PC-9 (cell line): Measurements from ENCODE around the gene FNDC7. TPM values are rescaled to one million over a fixed set of nuclear protein-coding genes. Genes with fewer than 3 reads are reported as not detected.

Source experiments
- BruUV-seq: library from RNA; stranded (reverse); fragments of 400-500 nt; replicated peaks from 2 replicates; lab custom pipeline; 2021; lab: Mats Ljungman, UMichigan
- CTCF ChIA-PET: fragments of 300-600 bp; sonication (Branson Sonifier 250); formaldehyde crosslinking; loops from one replicate; lab custom pipeline; 2022; ENCODE audit warnings: antibody characterized with exemption; lab: Charles Lee
- POLR2A ChIA-PET: fragments of 300-600 bp; sonication (Branson Sonifier 250); formaldehyde crosslinking; loops from one replicate; lab custom pipeline; 2022; ENCODE audit warnings: antibody characterized with exemption; ENCODE audit not compliant: unreplicated experiment; lab: Charles Lee
- DNase-seq, 2 experiments: peaks; one replicate each; pipeline versions ENCODE4 v3.0.0 to v3.0.0-alpha.2; 2015 to 2022; ENCODE audit warnings: mixed read lengths in 1 of 2
- H2AFZ ChIP-seq: fragments of 200-600 bp; sonication (generic); 2 replicates; pipeline ENCODE4 v1.8.1; 2017; ENCODE audit warnings: antibody characterized with exemption
- H3F3A ChIP-seq: fragments of 200-600 bp; sonication (generic); 2 replicates; pipeline ENCODE4 v1.8.1; 2017; ENCODE audit warnings: antibody characterized with exemption, mild to moderate bottlenecking, low read depth; ENCODE audit not compliant: insufficient read depth
- H3K27ac ChIP-seq: fragments of 200-600 bp; sonication (generic); 2 replicates; pipeline ENCODE4 v1.6.1; 2016; ENCODE audit warnings: mixed run types
- H3K27me3 ChIP-seq: fragments of 200-600 bp; sonication (generic); 2 replicates; pipeline ENCODE4 v1.6.1; 2016; ENCODE audit warnings: low read depth, mixed run types; ENCODE audit not compliant: insufficient read depth
- H3K36me3 ChIP-seq: fragments of 200-600 bp; sonication (generic); 2 replicates; pipeline ENCODE4 v1.6.1; 2016; ENCODE audit warnings: low read depth, mixed run types
- H3K4me1 ChIP-seq: fragments of 200-600 bp; sonication (generic); replicated peaks from 2 replicates; pipeline ENCODE4 v1.6.1; 2016; ENCODE audit warnings: mixed run types; ENCODE audit not compliant: insufficient read depth
- H3K4me2 ChIP-seq: fragments of 200-600 bp; sonication (generic); 2 replicates; pipeline ENCODE4 v1.6.1; 2017; ENCODE audit warnings: mixed run types
- H3K4me3 ChIP-seq: fragments of 200-600 bp; sonication (generic); 2 replicates; pipeline ENCODE4 v1.6.1; 2016; ENCODE audit warnings: mixed run types
- H3K79me2 ChIP-seq: fragments of 200-600 bp; sonication (generic); 2 replicates; pipeline ENCODE4 v1.6.1; 2017; ENCODE audit warnings: low read depth, mixed run types
- H3K9me2 ChIP-seq: fragments of 200-600 bp; sonication (generic); 2 replicates; pipeline ENCODE4 v1.8.1; 2017; ENCODE audit warnings: mild to moderate bottlenecking; ENCODE audit not compliant: insufficient read depth
- H3K9me3 ChIP-seq: fragments of 200-600 bp; sonication (generic); 2 replicates; pipeline ENCODE4 v1.8.1; 2016; ENCODE audit warnings: low read depth; ENCODE audit not compliant: insufficient read depth
- H4K20me1 ChIP-seq: fragments of 200-600 bp; sonication (generic); 2 replicates; pipeline ENCODE4 v1.8.1; 2017; ENCODE audit not compliant: insufficient read depth
- EZH2 ChIP-seq: fragments of 200-600 bp; sonication (generic); IDR thresholded peaks from 2 replicates; pipeline ENCODE4 v1.8.0; 2017; ENCODE audit warnings: antibody characterized with exemption, low read depth
- intact Hi-C: fragments of 100-400 bp; cut with micrococcal nuclease; formaldehyde crosslinking; loops from one replicate; pipeline ENCODE4 v1.10.0; 2022; ENCODE audit not compliant: unreplicated experiment
- total RNA-seq: library from RNA; stranded (reverse); gene quantifications from 2 replicates; pipeline ENCODE4 v1.2.3, GENCODE V29; 2021
- TF ChIP-seq, protein P1 (sequence below): fragments of 200-600 bp; sonication (generic); conservative IDR thresholded peaks from 2 replicates; pipeline ENCODE4 v1.6.1; 2017; ENCODE audit warnings: mixed run types, antibody characterized with exemption, mild to moderate bottlenecking, moderate library complexity

FNDC7 gene
- total RNA-seq, 1 experiment from 2014 or later: 0.20 TPM

DNA sequence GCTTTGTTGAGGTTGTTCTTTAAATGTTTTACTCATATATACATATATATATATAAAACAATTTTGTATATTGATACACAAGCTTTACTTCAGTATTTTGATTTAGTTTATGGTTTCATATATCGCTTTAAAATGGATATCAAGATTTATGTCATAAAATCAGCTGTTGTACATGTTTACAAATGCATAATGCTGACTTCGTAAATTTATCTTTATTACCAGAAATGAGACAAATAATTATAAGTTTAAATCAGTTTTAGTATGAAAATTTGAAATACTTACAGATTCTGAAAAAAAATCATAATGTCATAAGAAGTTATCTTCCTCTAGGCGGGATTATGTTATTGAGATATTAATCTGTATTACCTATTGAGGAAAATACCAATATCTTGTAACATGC is 40.7 kb downstream of the FNDC7 start:
- no peak overlapping the region for H3K4me2 ChIP-seq
- peaks cover 3% of the 10 kb centered on the region; the same call in 1 of the 2 replicates for H3K4me1 ChIP-seq
- no peaks in the 10 kb centered on the region for H3K9me3 ChIP-seq
- no peaks in the 10 kb centered on the region; the same call in 1 of the 2 replicates for H3F3A ChIP-seq
- no peak overlapping the region for H3K4me3 ChIP-seq
- H4K20me1 ChIP-seq: peaks cover 3% of the 10 kb centered on the region
- H3K9me2 ChIP-seq: no peaks in the 10 kb centered on the region
- intact Hi-C loops: no loop called here
- H2AFZ ChIP-seq: no peak overlapping the region
- no peaks in the 10 kb centered on the region for H3K27me3 ChIP-seq
- peaks cover 30% of the 10 kb centered on the region for H3K36me3 ChIP-seq
- no peak overlapping the region for H3K27ac ChIP-seq
- CTCF ChIA-PET: interaction anchor here (0.5 kb wide), 1 partner anchor 115 kb away, joined by 9 read pairs; no protein-coding TSS in a partner anchor
- BruUV-seq: no TSS peak
- TF ChIP-seq, protein P1, sequence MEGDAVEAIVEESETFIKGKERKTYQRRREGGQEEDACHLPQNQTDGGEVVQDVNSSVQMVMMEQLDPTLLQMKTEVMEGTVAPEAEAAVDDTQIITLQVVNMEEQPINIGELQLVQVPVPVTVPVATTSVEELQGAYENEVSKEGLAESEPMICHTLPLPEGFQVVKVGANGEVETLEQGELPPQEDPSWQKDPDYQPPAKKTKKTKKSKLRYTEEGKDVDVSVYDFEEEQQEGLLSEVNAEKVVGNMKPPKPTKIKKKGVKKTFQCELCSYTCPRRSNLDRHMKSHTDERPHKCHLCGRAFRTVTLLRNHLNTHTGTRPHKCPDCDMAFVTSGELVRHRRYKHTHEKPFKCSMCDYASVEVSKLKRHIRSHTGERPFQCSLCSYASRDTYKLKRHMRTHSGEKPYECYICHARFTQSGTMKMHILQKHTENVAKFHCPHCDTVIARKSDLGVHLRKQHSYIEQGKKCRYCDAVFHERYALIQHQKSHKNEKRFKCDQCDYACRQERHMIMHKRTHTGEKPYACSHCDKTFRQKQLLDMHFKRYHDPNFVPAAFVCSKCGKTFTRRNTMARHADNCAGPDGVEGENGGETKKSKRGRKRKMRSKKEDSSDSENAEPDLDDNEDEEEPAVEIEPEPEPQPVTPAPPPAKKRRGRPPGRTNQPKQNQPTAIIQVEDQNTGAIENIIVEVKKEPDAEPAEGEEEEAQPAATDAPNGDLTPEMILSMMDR: no peak
- no peak for TF ChIP-seq EZH2
- POLR2A ChIA-PET: no interaction called here
- peaks cover 22% of the 10 kb centered on the region for H3K79me2 ChIP-seq
- DNase-seq: no peak

DNA sequence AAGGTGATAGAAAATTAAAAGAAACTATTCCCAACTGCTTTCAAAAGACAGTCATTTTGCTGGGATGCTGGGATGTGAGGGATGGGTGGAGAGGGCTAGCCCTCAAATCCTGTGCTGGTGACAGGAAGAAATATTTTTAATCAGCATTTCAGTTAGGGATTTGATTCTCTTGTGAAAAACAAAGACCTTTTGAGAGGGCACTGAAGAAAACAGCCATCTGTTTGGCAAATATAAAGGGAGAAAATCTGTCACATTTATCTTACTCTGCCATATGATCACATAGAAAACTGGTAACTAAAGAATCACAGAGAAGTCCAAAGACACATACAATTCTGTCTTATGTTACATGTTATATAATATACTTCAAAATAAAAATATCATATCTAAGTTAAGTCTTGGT is 46.1 kb downstream of the FNDC7 start:
- Histone ChIP-seq H2AFZ (no peak overlapping the region), H3K9me2 (no peaks in the 10 kb centered on the region), H4K20me1 (peaks cover 3% of the 10 kb centered on the region; the same call in 1 of the 2 replicates), H3K27ac (no peak overlapping the region), H3K4me3 (no peak overlapping the region), H3K79me2 (no peaks in the 10 kb centered on the region), H3K36me3 (peaks cover 42% of the 10 kb centered on the region), H3K4me1 (no peaks in the 10 kb centered on the region), H3K27me3 (no peaks in the 10 kb centered on the region), H3K9me3 (no peaks in the 10 kb centered on the region), H3K4me2 (no peak overlapping the region), H3F3A (no peaks in the 10 kb centered on the region; the same call in 1 of the 2 replicates)
- CTCF ChIA-PET: no interaction called here
- no peak for DNase-seq
- intact Hi-C loops: loop anchor here (5.0 kb wide), 1 partner anchor 39 kb away; no protein-coding TSS in a partner anchor
- TF ChIP-seq, protein P1: no peak
- no peak for TF ChIP-seq EZH2
- no TSS peak for BruUV-seq
- POLR2A ChIA-PET: no interaction called here

DNA sequence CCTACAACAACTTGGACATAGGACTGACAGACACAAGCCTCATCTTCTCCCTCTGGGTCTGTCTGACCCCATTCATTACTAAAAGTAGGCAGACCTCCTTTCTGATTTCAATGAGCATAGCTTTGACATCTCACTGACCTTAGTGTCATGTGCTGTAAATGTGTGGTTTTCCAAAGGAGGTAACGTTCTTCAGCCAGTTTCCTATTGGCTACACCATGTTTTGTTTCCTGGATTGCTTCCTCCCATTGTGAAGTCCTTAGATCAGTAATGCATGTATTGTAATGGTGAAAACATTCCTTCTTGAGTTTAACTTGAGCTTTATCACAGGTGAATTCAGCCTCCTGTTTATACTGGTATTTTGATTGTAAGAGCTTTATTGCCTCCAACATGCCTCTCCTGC is 54.4 kb downstream of the FNDC7 start:
- DNase-seq: no peak
- Histone ChIP-seq H3K79me2 (no peaks in the 10 kb centered on the region), H3K36me3 (peaks cover 24% of the 10 kb centered on the region), H3K9me3 (no peaks in the 10 kb centered on the region), H4K20me1 (peaks cover 3% of the 10 kb centered on the region; the same call in 1 of the 2 replicates), H2AFZ (no peak overlapping the region), H3K4me2 (no peak overlapping the region), H3K27ac (no peak overlapping the region), H3F3A (peaks cover 14% of the 10 kb centered on the region), H3K4me3 (no peak overlapping the region), H3K4me1 (no peaks in the 10 kb centered on the region), H3K27me3 (no peaks in the 10 kb centered on the region), H3K9me2 (no peaks in the 10 kb centered on the region)
- ChIA-PET POLR2A (no interaction called here), CTCF (no interaction called here)
- no TSS peak for BruUV-seq
- intact Hi-C loops: no loop called here
- no peak for TF ChIP-seq EZH2
- TF ChIP-seq, protein P1: no peak
